Measurements from ENCODE around the gene PGAP1.
"Not testable (repeated sequence)": the region's sequence is repeated elsewhere in the genome, so short reads cannot be mapped to it uniquely, and the experiment has no call there.

Gene PGAP1

GRCh38 chr2:196952936-196953335 is 26.4 kb upstream of the PGAP1 start:
- no peak for DNase-seq (ENCODE audit: low read depth in 2 of 3, low spot score in 1 of 3)

GRCh38 chr2:196951973-196952372 is 25.5 kb upstream of the PGAP1 start:
- DNase-seq (ENCODE audit: low read depth in 2 of 3, low spot score in 1 of 3) = no peak

- no peak for DNase-seq (ENCODE audit: low read depth in 2 of 3, low spot score in 1 of 3)
Observed at GRCh38 chr2:196949116-196949515, 22.6 kb upstream of the PGAP1 start.

GRCh38 chr2:196944570-196944969 is 18.1 kb upstream of the PGAP1 start:
- no peak for DNase-seq (ENCODE audit: low read depth in 2 of 3, low spot score in 1 of 3)

GRCh38 chr2:196941398-196942078 is 15.0 kb upstream of the PGAP1 start:
- DNase-seq (ENCODE audit: low read depth in 2 of 3, low spot score in 1 of 3) = no peak

GRCh38 chr2:196939371-196939770 is 12.9 kb upstream of the PGAP1 start:
- DNase-seq (ENCODE audit: low read depth in 2 of 3, low spot score in 1 of 3) = no peak

GRCh38 chr2:196935432-196935831 is 8.9 kb upstream of the PGAP1 start:
- no peak for DNase-seq (ENCODE audit: low read depth in 2 of 3, low spot score in 1 of 3)

GRCh38 chr2:196934672-196935071 is 8.2 kb upstream of the PGAP1 start:
- no peak for DNase-seq (ENCODE audit: low read depth in 2 of 3, low spot score in 1 of 3)

GRCh38 chr2:196931555-196931954 is 5.0 kb upstream of the PGAP1 start:
- no peak for DNase-seq (ENCODE audit: low read depth in 2 of 3, low spot score in 1 of 3)

- peak; percentile 25 to 61 (median 35) for DNase-seq (ENCODE audit: low read depth in 2 of 3, low spot score in 1 of 3)
Observed at GRCh38 chr2:196927376-196928225, 1.1 kb upstream of the PGAP1 start.

- DNase-seq (ENCODE audit: low read depth in 2 of 3, low spot score in 1 of 3) = peak in 2 of 3 donors; percentile 7 to 29
Observed at GRCh38 chr2:196925768-196926561, 542 bp downstream of the PGAP1 start.

- no peak for DNase-seq (ENCODE audit: low read depth in 2 of 3, low spot score in 1 of 3)
Observed at GRCh38 chr2:196925051-196925767, 1.3 kb downstream of the PGAP1 start.

- no peak for DNase-seq (ENCODE audit: low read depth in 2 of 3, low spot score in 1 of 3)
Observed at GRCh38 chr2:196924051-196924450, 2.5 kb downstream of the PGAP1 start.

- DNase-seq (ENCODE audit: low read depth in 2 of 3, low spot score in 1 of 3) = no peak
Observed at GRCh38 chr2:196918927-196919326, 7.6 kb downstream of the PGAP1 start.

GRCh38 chr2:196917802-196918201 is 8.7 kb downstream of the PGAP1 start:
- no peak for DNase-seq (ENCODE audit: low read depth in 2 of 3, low spot score in 1 of 3)

- no peak for DNase-seq (ENCODE audit: low read depth in 2 of 3, low spot score in 1 of 3)
Observed at GRCh38 chr2:196915507-196916189, 10.9 kb downstream of the PGAP1 start.

GRCh38 chr2:196914867-196915460 is 11.5 kb downstream of the PGAP1 start:
- DNase-seq (ENCODE audit: low read depth in 2 of 3, low spot score in 1 of 3) = peak in 1 of 3 donors; percentile 25

- no peak for DNase-seq (ENCODE audit: low read depth in 2 of 3, low spot score in 1 of 3)
Observed at GRCh38 chr2:196913691-196914090, 12.8 kb downstream of the PGAP1 start.

- DNase-seq (ENCODE audit: low read depth in 2 of 3, low spot score in 1 of 3) = not testable (repeated sequence)
Observed at GRCh38 chr2:196905365-196905764, 21.1 kb downstream of the PGAP1 start.

GRCh38 chr2:196902828-196903227 is 23.7 kb downstream of the PGAP1 start:
- no peak for DNase-seq (ENCODE audit: low read depth in 2 of 3, low spot score in 1 of 3)

Data from stimulated activated CD4-positive, alpha-beta T cell treated with anti-CD3 and anti-CD28 coated beads, Interleukin-12 subunit alpha, Interleukin-12 subunit beta, amount 100 ng/mL, for 48 hours (primary cell).